HepG2 (cell line): ENCODE data around the gene DYSF.

Experiments used
- CCDC6 ChIP-seq: sonication (generic); formaldehyde crosslinking; IDR thresholded peaks from 2 replicates; pipeline ENCODE4 v1.8.1; 2022; ENCODE audit warnings: mild to moderate bottlenecking, missing genetic modification reagents, moderate library complexity
- CHD4 ChIP-seq: fragments of 200-600 bp; sonication (generic); IDR thresholded peaks from 2 replicates; pipeline ENCODE4 v1.7.0; 2017; ENCODE audit warnings: mild to moderate bottlenecking, low read length, borderline replicate concordance
- FOXJ3 ChIP-seq: sonication (generic); formaldehyde crosslinking; IDR thresholded peaks from 2 replicates; pipeline ENCODE4 v1.4.0; 2020; ENCODE audit warnings: missing genetic modification reagents, mild to moderate bottlenecking, borderline replicate concordance
- MXI1 ChIP-seq: IDR thresholded peaks from 3 replicates; pipeline ENCODE4 v1.6.1; 2012; ENCODE audit warnings: low read depth, low read length, inconsistent platforms, borderline replicate concordance
- POLR2A ChIP-seq, 2 experiments: IDR thresholded peaks; 2 replicates each; pipeline ENCODE4 v1.6.1; 2011; ENCODE audit warnings: low read depth in 2 of 2, low read length in 2 of 2, mild to moderate bottlenecking in 1 of 2, moderate library complexity in 1 of 2; ENCODE audit not compliant: insufficient read depth in 1 of 2
- POLR2AphosphoS5 ChIP-seq: IDR thresholded peaks from 2 replicates; pipeline ENCODE4 v1.6.1; 2012; ENCODE audit warnings: low read depth, low read length
- REPIN1 ChIP-seq: sonication (generic); formaldehyde crosslinking; IDR thresholded peaks from 2 replicates; pipeline ENCODE4 v1.8.0; 2022; ENCODE audit warnings: missing genetic modification reagents, low read depth, mild to moderate bottlenecking, borderline replicate concordance
- RFX5 ChIP-seq: IDR thresholded peaks from 2 replicates; pipeline ENCODE4 v1.6.1; 2011; ENCODE audit warnings: low read depth, low read length, improper control_type of control experiment
- SRF ChIP-seq: IDR thresholded peaks from 2 replicates; pipeline ENCODE4 v1.6.1; 2011; ENCODE audit warnings: mild to moderate bottlenecking, low read depth, low read length, moderate library complexity
- YY1 ChIP-seq: IDR thresholded peaks from 2 replicates; pipeline ENCODE4 v1.6.1; 2011; ENCODE audit warnings: low read length, low read depth, moderate library complexity, mild to moderate bottlenecking; ENCODE audit not compliant: insufficient read depth, insufficient replicate concordance
- ZFX ChIP-seq: sonication (generic); formaldehyde crosslinking; IDR thresholded peaks from 2 replicates; pipeline ENCODE4 v1.4.0; 2020; ENCODE audit warnings: mild to moderate bottlenecking, low read depth, missing genetic modification reagents, moderate library complexity
- TF ChIP-seq, protein P1 (sequence below): sonication (generic); formaldehyde crosslinking; IDR thresholded peaks from 2 replicates; pipeline ENCODE4 v1.5.0; 2020; ENCODE audit warnings: mild to moderate bottlenecking, missing genetic modification reagents, moderate library complexity
- TF ChIP-seq, protein P2 (sequence below), 2 experiments: sonication (generic) in 1 of 2; formaldehyde crosslinking in 1 of 2; IDR thresholded peaks; 2 replicates each; pipeline versions ENCODE4 v1.4.0 to v1.6.1; 2018 to 2020; ENCODE audit warnings: missing genetic modification reagents in 2 of 2, borderline replicate concordance in 1 of 2, low read depth in 1 of 2, mild to moderate bottlenecking in 1 of 2, missing biosample characterization in 1 of 2
- TF ChIP-seq, protein P3 (sequence below): sonication (generic); formaldehyde crosslinking; IDR thresholded peaks from 2 replicates; pipeline ENCODE4 v1.4.0; 2020; ENCODE audit warnings: missing genetic modification reagents

DNA sequence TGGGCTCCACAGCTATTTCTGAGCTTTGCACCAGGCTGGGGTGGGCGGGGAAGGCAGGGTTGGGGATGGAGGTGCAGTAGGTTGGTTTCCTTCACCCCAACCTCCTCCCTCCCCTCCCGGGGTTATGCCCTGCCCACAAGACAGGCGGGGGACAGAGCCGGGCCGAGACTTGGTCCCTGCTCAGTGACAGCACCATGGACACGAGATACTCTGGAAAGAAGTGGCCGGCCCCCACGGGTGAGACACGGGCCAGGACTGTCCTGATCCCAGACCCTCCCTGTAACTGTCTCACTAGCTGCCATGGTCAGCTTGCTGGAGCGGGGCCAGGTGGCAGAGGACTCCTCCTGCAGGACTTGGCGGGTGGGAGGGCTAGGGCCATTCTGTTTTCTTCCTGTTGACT lies 59.7 kb downstream of the DYSF start:
- TF ChIP-seq, protein P1, sequence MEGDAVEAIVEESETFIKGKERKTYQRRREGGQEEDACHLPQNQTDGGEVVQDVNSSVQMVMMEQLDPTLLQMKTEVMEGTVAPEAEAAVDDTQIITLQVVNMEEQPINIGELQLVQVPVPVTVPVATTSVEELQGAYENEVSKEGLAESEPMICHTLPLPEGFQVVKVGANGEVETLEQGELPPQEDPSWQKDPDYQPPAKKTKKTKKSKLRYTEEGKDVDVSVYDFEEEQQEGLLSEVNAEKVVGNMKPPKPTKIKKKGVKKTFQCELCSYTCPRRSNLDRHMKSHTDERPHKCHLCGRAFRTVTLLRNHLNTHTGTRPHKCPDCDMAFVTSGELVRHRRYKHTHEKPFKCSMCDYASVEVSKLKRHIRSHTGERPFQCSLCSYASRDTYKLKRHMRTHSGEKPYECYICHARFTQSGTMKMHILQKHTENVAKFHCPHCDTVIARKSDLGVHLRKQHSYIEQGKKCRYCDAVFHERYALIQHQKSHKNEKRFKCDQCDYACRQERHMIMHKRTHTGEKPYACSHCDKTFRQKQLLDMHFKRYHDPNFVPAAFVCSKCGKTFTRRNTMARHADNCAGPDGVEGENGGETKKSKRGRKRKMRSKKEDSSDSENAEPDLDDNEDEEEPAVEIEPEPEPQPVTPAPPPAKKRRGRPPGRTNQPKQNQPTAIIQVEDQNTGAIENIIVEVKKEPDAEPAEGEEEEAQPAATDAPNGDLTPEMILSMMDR, result no peak
- TF ChIP-seq POLR2A (IDR thresholded peaks at IDR 0.05; ENCODE audit: insufficient read depth in 1 of 2, low read depth in 2 of 2, low read length in 2 of 2) (no peak), SRF (no peak), REPIN1 (CRISPR knock-in tag) (no peak), MXI1 (no peak), ZFX (CRISPR knock-in tag) (no peak), POLR2AphosphoS5 (no peak), CCDC6 (CRISPR knock-in tag) (no peak), YY1 (no peak), CHD4 (no peak), FOXJ3 (CRISPR knock-in tag) (no peak), RFX5 (no peak)
- TF ChIP-seq, protein P2, sequence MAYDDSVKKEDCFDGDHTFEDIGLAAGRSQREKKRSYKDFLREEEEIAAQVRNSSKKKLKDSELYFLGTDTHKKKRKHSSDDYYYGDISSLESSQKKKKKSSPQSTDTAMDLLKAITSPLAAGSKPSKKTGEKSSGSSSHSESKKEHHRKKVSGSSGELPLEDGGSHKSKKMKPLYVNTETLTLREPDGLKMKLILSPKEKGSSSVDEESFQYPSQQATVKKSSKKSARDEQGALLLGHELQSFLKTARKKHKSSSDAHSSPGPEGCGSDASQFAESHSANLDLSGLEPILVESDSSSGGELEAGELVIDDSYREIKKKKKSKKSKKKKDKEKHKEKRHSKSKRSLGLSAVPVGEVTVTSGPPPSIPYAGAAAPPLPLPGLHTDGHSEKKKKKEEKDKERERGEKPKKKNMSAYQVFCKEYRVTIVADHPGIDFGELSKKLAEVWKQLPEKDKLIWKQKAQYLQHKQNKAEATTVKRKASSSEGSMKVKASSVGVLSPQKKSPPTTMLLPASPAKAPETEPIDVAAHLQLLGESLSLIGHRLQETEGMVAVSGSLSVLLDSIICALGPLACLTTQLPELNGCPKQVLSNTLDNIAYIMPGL (CRISPR knock-in tag; IDR thresholded peaks at IDR 0.05; ENCODE audit: borderline replicate concordance in 1 of 2, low read depth in 1 of 2), result no peak
- TF ChIP-seq, protein P3, sequence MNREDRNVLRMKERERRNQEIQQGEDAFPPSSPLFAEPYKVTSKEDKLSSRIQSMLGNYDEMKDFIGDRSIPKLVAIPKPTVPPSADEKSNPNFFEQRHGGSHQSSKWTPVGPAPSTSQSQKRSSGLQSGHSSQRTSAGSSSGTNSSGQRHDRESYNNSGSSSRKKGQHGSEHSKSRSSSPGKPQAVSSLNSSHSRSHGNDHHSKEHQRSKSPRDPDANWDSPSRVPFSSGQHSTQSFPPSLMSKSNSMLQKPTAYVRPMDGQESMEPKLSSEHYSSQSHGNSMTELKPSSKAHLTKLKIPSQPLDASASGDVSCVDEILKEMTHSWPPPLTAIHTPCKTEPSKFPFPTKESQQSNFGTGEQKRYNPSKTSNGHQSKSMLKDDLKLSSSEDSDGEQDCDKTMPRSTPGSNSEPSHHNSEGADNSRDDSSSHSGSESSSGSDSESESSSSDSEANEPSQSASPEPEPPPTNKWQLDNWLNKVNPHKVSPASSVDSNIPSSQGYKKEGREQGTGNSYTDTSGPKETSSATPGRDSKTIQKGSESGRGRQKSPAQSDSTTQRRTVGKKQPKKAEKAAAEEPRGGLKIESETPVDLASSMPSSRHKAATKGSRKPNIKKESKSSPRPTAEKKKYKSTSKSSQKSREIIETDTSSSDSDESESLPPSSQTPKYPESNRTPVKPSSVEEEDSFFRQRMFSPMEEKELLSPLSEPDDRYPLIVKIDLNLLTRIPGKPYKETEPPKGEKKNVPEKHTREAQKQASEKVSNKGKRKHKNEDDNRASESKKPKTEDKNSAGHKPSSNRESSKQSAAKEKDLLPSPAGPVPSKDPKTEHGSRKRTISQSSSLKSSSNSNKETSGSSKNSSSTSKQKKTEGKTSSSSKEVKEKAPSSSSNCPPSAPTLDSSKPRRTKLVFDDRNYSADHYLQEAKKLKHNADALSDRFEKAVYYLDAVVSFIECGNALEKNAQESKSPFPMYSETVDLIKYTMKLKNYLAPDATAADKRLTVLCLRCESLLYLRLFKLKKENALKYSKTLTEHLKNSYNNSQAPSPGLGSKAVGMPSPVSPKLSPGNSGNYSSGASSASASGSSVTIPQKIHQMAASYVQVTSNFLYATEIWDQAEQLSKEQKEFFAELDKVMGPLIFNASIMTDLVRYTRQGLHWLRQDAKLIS, result no peak
